ENCODE data around the gene PELI1.
A peak's percentile ranks its signal among the peaks of the same experiment; 100 is the strongest.

PELI1 gene

GRCh38 chr2:64145119-64145518 lies 899 bp upstream of the PELI1 start:
- no peak for TF ChIP-seq CTCF (IDR thresholded peaks at IDR 0.05; ENCODE audit: poor library complexity, severe bottlenecking)
- Histone ChIP-seq H3K4me3 (ENCODE audit: severe bottlenecking) (no peak overlapping the region), H3K27me3 (ENCODE audit: insufficient read depth, poor library complexity, severe bottlenecking) (no peaks in the 10 kb centered on the region), H3K4me1 (ENCODE audit: insufficient read depth, poor library complexity, severe bottlenecking) (peaks cover 22% of the 10 kb centered on the region), H3K36me3 (ENCODE audit: low read depth) (no peaks in the 10 kb centered on the region), H3K27ac (ENCODE audit: poor library complexity, severe bottlenecking) (no peak overlapping the region), H3K9me3 (ENCODE audit: severe bottlenecking) (no peaks in the 10 kb centered on the region)
- no peak for ATAC-seq (ENCODE audit: low read depth)
- DNase-seq (ENCODE audit: low spot score): no peak

- DNase-seq (ENCODE audit: low spot score): no peak
- H3K27ac ChIP-seq (ENCODE audit: poor library complexity, severe bottlenecking): peak overlapping the region; percentile 69
- ATAC-seq (ENCODE audit: low read depth): peak; percentile 11
- H3K4me3 ChIP-seq (ENCODE audit: severe bottlenecking): peak overlapping the region; percentile 91
- H3K36me3 ChIP-seq (ENCODE audit: low read depth): no peaks in the 10 kb centered on the region
- H3K9me3 ChIP-seq (ENCODE audit: severe bottlenecking): no peaks in the 10 kb centered on the region
- no peaks in the 10 kb centered on the region for H3K27me3 ChIP-seq (ENCODE audit: insufficient read depth, poor library complexity, severe bottlenecking)
- peaks cover 22% of the 10 kb centered on the region for H3K4me1 ChIP-seq (ENCODE audit: insufficient read depth, poor library complexity, severe bottlenecking)
- no peak for TF ChIP-seq CTCF (IDR thresholded peaks at IDR 0.05; ENCODE audit: poor library complexity, severe bottlenecking)
Measured at GRCh38 chr2:64143169-64144056, 807 bp downstream of the PELI1 start.

- Histone ChIP-seq H3K4me1 (ENCODE audit: insufficient read depth, poor library complexity, severe bottlenecking) (peaks cover 26% of the 10 kb centered on the region), H3K36me3 (ENCODE audit: low read depth) (no peaks in the 10 kb centered on the region), H3K4me3 (ENCODE audit: severe bottlenecking) (peak overlapping the region; percentile 91), H3K9me3 (ENCODE audit: severe bottlenecking) (no peaks in the 10 kb centered on the region), H3K27ac (ENCODE audit: poor library complexity, severe bottlenecking) (peak overlapping the region; percentile 69), H3K27me3 (ENCODE audit: insufficient read depth, poor library complexity, severe bottlenecking) (no peaks in the 10 kb centered on the region)
- no peak for TF ChIP-seq CTCF (IDR thresholded peaks at IDR 0.05; ENCODE audit: poor library complexity, severe bottlenecking)
- ATAC-seq (ENCODE audit: low read depth) (no peak), DNase-seq (ENCODE audit: low spot score) (no peak)
Measured at GRCh38 chr2:64142741-64143168, 1.5 kb downstream of the PELI1 start.

GRCh38 chr2:64141674-64142405 lies 2.4 kb downstream of the PELI1 start:
- no peaks in the 10 kb centered on the region for H3K27me3 ChIP-seq (ENCODE audit: insufficient read depth, poor library complexity, severe bottlenecking)
- H3K4me3 ChIP-seq (ENCODE audit: severe bottlenecking): peak overlapping the region; percentile 91
- H3K36me3 ChIP-seq (ENCODE audit: low read depth): no peaks in the 10 kb centered on the region
- ATAC-seq (ENCODE audit: low read depth) (no peak), DNase-seq (ENCODE audit: low spot score) (no peak)
- peak overlapping the region; percentile 69 for H3K27ac ChIP-seq (ENCODE audit: poor library complexity, severe bottlenecking)
- TF ChIP-seq CTCF (IDR thresholded peaks at IDR 0.05; ENCODE audit: poor library complexity, severe bottlenecking): no peak
- no peaks in the 10 kb centered on the region for H3K9me3 ChIP-seq (ENCODE audit: severe bottlenecking)
- H3K4me1 ChIP-seq (ENCODE audit: insufficient read depth, poor library complexity, severe bottlenecking): peaks cover 33% of the 10 kb centered on the region
